ENCODE data around the gene C16orf82. TPM values are rescaled to one million over a fixed set of nuclear protein-coding genes. Genes with fewer than 3 reads are reported as not detected.

The C16orf82 gene
- not detected for polyA plus RNA-seq

DNA sequence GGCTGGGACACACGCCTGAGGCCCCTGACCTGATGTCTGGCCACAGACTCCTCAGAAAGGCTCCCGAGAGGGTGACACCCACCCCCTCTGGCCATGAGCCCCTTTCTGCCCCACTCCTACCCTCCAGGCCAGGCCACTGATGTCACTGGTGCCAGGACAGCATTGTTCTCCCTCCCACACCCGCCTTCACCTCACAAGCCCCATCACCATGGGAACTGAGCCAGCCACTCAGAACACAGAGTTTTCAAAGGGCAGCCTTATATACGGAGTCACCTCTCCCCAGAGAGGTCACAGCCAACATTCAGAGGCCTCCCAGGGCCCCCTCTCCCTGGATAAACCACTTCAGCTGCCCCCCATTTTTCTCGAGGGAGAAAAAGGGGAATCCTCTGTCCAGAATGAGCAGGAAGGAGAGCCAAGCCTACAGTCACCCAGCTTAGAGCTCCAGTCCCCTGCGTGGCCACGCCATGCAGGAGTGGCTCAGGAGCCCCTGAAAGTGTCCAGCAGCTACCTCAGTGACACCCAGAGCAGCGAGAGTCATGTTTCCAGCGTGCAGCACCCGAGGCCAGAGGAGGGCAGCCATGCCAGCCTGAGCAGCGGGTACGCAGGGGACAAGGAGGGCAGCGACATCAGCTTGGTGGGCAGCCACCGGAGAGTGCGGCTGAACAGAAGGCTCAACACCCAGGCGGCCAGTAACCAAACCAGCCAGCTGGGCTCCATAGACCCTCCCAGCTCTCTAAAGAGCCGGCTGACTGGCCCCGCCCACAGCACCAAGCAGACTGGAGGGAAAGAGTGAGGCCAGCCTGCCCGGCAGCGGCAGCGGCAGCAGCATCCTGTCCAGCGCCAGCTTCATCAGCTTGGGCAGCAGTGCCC lies at the start of gene C16orf82:
TSS of gene C16orf82 (plus strand) at position 260 of the 870 bp plus-strand sequence.
- Histone ChIP-seq H3K27ac (ENCODE audit: low read depth in 2 of 2, low read length in 1 of 2) (no peak within 1 kb of the TSS), H3K36me3 (ENCODE audit: control insufficient read depth in 2 of 2, insufficient read depth in 2 of 2, low read length in 1 of 2) (no peaks in the 10 kb centered on the region), H3K27me3 (ENCODE audit: control insufficient read depth in 1 of 2, insufficient read depth in 2 of 2, low read length in 2 of 2) (no peaks in the 10 kb centered on the region), H3K4me3 (ENCODE audit: low read depth in 1 of 2, low read length in 2 of 2) (no peak within 1 kb of the TSS), H3K4me1 (ENCODE audit: control insufficient read depth in 2 of 2, insufficient read depth in 2 of 2, low read length in 1 of 2) (no peaks in the 10 kb centered on the region), H3K9me3 (ENCODE audit: control insufficient read depth in 2 of 2, insufficient read depth in 1 of 2, low read depth in 1 of 2, low read length in 1 of 2) (peaks cover 0 to 2% of the 10 kb centered on the region in 2 donors)
- WGBS, 2 donors: 27 to 30% methylated on average over 22 of the region's 22 CpGs

DNA sequence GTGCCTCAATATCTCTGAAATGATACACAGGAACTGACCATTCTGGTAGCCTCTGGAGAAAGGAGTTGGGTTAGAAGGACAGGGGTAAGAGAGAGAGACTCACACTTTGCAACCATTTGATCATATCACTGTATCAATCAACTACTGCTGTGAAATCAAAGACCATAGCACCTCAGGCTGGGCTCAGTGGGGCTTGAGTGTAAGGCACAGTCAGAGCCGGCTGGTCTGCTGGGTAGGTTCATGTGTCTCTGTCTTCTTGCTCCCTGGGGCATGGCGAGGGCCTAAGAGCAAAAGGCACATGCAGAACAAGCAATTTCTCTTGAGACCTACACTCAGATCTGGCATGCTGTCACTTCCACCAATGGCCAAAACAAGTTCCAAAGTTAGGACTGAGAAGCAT lies 46.7 kb upstream of the C16orf82 start:
- 55 to 83% methylated on average over 2 of the region's 2 CpGs for WGBS, 2 donors

DNA sequence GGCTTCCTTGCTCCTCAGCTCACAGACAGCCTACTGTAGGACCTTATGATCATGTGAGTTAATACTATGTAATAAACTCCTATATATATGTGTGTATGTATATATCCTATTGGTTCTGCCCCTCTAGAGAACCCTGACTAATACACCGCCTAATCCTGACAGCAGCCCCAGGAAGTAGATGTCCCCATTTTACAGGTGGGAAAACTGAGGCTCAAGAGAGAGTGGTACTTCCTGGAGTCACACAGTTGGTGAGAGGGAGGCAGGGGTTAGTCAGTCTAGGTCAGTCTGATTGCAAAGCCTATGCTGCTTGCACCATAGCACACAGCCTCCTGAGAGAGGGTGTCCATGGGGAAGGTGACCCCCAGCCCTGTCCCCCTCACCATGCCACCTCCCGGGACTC lies 42.7 kb upstream of the C16orf82 start:
- H3K4me1 ChIP-seq (ENCODE audit: control insufficient read depth in 2 of 2, insufficient read depth in 2 of 2, low read length in 1 of 2): no peaks in the 10 kb centered on the region
- 75 to 82% methylated on average over 2 of the region's 2 CpGs for WGBS, 2 donors
- no peaks in the 10 kb centered on the region for H3K9me3 ChIP-seq (ENCODE audit: control insufficient read depth in 2 of 2, insufficient read depth in 1 of 2, low read depth in 1 of 2, low read length in 1 of 2)
- no peaks in the 10 kb centered on the region for H3K27me3 ChIP-seq (ENCODE audit: control insufficient read depth in 1 of 2, insufficient read depth in 2 of 2, low read length in 2 of 2)
- no peaks in the 10 kb centered on the region for H3K36me3 ChIP-seq (ENCODE audit: control insufficient read depth in 2 of 2, insufficient read depth in 2 of 2, low read length in 1 of 2)
- H3K27ac ChIP-seq (ENCODE audit: low read depth in 2 of 2, low read length in 1 of 2): no peak overlapping the region
- no peak overlapping the region for H3K4me3 ChIP-seq (ENCODE audit: low read depth in 1 of 2, low read length in 2 of 2)

More for the DNA sequence above, 46.7 kb upstream of the C16orf82 start:
- Histone ChIP-seq H3K27me3 (ENCODE audit: control insufficient read depth in 1 of 2, insufficient read depth in 2 of 2, low read length in 2 of 2) (no peaks in the 10 kb centered on the region), H3K27ac (ENCODE audit: low read depth in 2 of 2, low read length in 1 of 2) (no peak overlapping the region), H3K36me3 (ENCODE audit: control insufficient read depth in 2 of 2, insufficient read depth in 2 of 2, low read length in 1 of 2) (no peaks in the 10 kb centered on the region), H3K4me1 (ENCODE audit: control insufficient read depth in 2 of 2, insufficient read depth in 2 of 2, low read length in 1 of 2) (no peaks in the 10 kb centered on the region), H3K4me3 (ENCODE audit: low read depth in 1 of 2, low read length in 2 of 2) (no peak overlapping the region), H3K9me3 (ENCODE audit: control insufficient read depth in 2 of 2, insufficient read depth in 1 of 2, low read depth in 1 of 2, low read length in 1 of 2) (no peaks in the 10 kb centered on the region)

DNA sequence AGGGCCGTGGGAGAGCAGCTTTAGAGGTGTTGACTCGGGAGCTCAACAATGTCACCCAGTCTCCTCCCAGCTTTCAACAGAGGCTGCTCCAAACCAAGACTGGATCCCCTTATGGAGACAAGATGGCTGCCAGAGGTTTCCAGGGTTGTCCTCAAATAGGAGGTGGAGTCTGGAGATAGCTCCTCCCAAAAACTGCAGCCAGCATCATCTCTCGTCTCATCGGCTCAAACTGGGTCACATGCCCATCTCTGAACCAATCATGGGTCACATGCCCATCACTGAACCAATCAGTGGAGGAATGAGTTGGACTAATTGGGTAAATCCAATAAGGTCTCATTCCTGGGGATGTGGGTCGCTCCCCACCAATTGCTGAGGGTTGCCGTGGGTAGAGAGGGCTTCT lies 41.1 kb upstream of the C16orf82 start:
- no peak overlapping the region for H3K27ac ChIP-seq (ENCODE audit: low read depth in 2 of 2, low read length in 1 of 2)
- no peaks in the 10 kb centered on the region for H3K9me3 ChIP-seq (ENCODE audit: control insufficient read depth in 2 of 2, insufficient read depth in 1 of 2, low read depth in 1 of 2, low read length in 1 of 2)
- H3K36me3 ChIP-seq (ENCODE audit: control insufficient read depth in 2 of 2, insufficient read depth in 2 of 2, low read length in 1 of 2): no peaks in the 10 kb centered on the region
- H3K4me3 ChIP-seq (ENCODE audit: low read depth in 1 of 2, low read length in 2 of 2): no peak overlapping the region
- no peaks in the 10 kb centered on the region for H3K4me1 ChIP-seq (ENCODE audit: control insufficient read depth in 2 of 2, insufficient read depth in 2 of 2, low read length in 1 of 2)
- H3K27me3 ChIP-seq (ENCODE audit: control insufficient read depth in 1 of 2, insufficient read depth in 2 of 2, low read length in 2 of 2): no peaks in the 10 kb centered on the region
- 84 to 85% methylated on average over 6 of the region's 6 CpGs for WGBS, 2 donors

DNA sequence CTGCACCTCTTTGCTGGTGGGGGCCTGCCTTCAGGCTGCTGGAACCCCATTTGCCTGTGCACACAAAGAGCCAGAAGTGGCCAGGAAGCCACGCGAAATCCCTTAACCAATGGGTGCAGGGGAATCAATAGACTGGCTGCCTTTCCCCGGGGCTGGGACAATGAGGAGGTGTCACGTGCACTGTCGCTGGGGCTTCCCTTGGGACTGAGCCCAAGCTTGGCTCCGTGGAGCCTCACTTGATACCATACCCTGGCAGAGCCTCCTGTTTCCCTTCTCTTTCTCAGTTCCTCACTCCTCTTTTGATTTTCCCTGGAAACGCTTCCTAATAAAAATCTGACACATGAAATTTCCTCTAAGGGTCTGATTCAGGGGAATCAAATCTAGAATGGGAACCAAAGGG lies 38.8 kb upstream of the C16orf82 start:
- Histone ChIP-seq H3K27ac (ENCODE audit: low read depth in 2 of 2, low read length in 1 of 2) (no peak overlapping the region), H3K27me3 (ENCODE audit: control insufficient read depth in 1 of 2, insufficient read depth in 2 of 2, low read length in 2 of 2) (no peaks in the 10 kb centered on the region), H3K4me1 (ENCODE audit: control insufficient read depth in 2 of 2, insufficient read depth in 2 of 2, low read length in 1 of 2) (no peaks in the 10 kb centered on the region), H3K4me3 (ENCODE audit: low read depth in 1 of 2, low read length in 2 of 2) (no peak overlapping the region), H3K9me3 (ENCODE audit: control insufficient read depth in 2 of 2, insufficient read depth in 1 of 2, low read depth in 1 of 2, low read length in 1 of 2) (no peaks in the 10 kb centered on the region), H3K36me3 (ENCODE audit: control insufficient read depth in 2 of 2, insufficient read depth in 2 of 2, low read length in 1 of 2) (no peaks in the 10 kb centered on the region)
- 65 to 67% methylated on average over 7 of the region's 7 CpGs for whole genome bisulfite sequencing, 2 donors

DNA sequence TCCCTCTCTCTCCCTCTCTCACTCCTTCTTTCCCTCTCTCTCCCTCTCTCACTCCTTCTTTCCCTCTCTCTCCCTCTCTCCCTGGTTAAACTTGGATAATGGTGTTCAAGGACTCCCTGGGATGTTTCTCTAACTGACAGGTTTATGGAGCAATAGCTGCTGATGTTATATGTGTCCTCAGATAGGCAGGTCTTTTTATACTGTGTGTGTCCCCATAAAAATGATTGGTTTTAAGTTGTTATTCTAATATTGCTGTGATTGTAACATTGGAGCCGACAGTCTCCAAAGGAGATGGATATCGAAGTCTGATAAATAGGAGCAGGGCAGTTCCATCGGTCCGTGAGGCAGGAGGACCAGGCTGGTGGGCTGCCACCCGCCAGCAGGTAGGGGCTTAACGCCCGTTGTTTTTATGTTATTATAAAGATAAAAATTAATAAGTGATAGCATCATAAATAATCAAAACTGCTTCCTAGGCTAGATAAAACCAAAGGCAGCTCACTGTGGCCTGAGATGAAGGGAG lies 38.1 kb upstream of the C16orf82 start:
- 82 to 86% methylated on average over 7 of the region's 7 CpGs for WGBS, 2 donors
- no peaks in the 10 kb centered on the region for H3K27me3 ChIP-seq (ENCODE audit: control insufficient read depth in 1 of 2, insufficient read depth in 2 of 2, low read length in 2 of 2)
- H3K27ac ChIP-seq (ENCODE audit: low read depth in 2 of 2, low read length in 1 of 2): no peak overlapping the region
- no peaks in the 10 kb centered on the region for H3K36me3 ChIP-seq (ENCODE audit: control insufficient read depth in 2 of 2, insufficient read depth in 2 of 2, low read length in 1 of 2)
- H3K4me1 ChIP-seq (ENCODE audit: control insufficient read depth in 2 of 2, insufficient read depth in 2 of 2, low read length in 1 of 2): no peaks in the 10 kb centered on the region
- no peak overlapping the region for H3K4me3 ChIP-seq (ENCODE audit: low read depth in 1 of 2, low read length in 2 of 2)
- H3K9me3 ChIP-seq (ENCODE audit: control insufficient read depth in 2 of 2, insufficient read depth in 1 of 2, low read depth in 1 of 2, low read length in 1 of 2): no peaks in the 10 kb centered on the region

DNA sequence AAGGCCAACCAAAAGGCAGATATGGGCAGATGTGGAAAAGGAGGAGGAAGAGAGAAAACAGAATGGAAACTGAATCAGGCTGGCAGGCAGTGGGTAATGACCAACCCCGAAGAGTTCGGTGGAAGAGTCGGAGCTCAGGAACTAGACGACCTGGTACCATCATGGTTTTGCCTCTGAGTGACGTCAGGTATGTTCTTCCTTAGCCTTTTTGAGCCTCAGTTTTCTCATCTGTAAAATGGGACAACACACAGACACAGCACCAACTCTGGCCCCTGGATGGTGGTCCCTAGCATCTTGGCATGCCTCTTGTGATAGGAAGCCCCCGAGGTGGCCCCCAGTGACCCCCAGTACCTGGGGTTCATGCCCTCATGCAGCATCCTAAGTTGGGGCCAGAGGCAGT lies 37.2 kb upstream of the C16orf82 start:
- no peaks in the 10 kb centered on the region for H3K27me3 ChIP-seq (ENCODE audit: control insufficient read depth in 1 of 2, insufficient read depth in 2 of 2, low read length in 2 of 2)
- no peaks in the 10 kb centered on the region for H3K9me3 ChIP-seq (ENCODE audit: control insufficient read depth in 2 of 2, insufficient read depth in 1 of 2, low read depth in 1 of 2, low read length in 1 of 2)
- H3K27ac ChIP-seq (ENCODE audit: low read depth in 2 of 2, low read length in 1 of 2): no peak overlapping the region
- no peak overlapping the region for H3K4me3 ChIP-seq (ENCODE audit: low read depth in 1 of 2, low read length in 2 of 2)
- no peaks in the 10 kb centered on the region for H3K36me3 ChIP-seq (ENCODE audit: control insufficient read depth in 2 of 2, insufficient read depth in 2 of 2, low read length in 1 of 2)
- 84% methylated on average over 6 of the region's 6 CpGs for WGBS, 2 donors
- no peaks in the 10 kb centered on the region for H3K4me1 ChIP-seq (ENCODE audit: control insufficient read depth in 2 of 2, insufficient read depth in 2 of 2, low read length in 1 of 2)

DNA sequence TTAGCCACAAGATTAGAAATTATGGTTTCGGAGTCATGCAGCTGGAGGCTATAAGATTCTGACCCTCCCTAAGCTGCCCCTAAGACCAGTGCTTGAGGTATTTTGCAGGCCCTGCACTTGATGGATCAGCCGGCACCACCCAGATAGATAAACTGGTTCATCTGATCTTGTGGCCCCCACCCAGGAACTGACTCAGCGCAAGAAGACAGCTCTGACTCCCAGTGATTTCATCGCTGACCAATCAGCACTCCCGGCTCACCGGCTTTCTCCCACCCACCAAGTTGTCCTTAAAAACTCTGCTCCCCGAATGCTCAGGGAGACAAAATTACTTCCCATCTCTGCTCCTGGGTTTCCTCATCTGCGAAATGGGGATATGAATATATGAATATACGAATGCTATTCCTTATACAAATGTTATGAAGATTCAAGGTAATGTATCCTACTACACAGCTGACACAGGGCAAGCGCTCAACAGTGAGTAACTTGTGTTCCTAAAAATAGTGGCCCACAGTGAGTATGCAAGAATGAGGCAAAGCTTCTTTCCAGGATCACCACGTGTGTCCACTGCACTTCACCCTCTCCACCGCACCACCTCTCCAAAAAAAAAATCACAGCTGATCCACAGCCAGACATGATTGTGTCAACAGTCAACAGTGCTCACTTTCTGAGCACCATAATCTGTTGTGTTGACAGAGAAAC lies 33.3 kb upstream of the C16orf82 start:
- Histone ChIP-seq H3K4me3 (ENCODE audit: low read depth in 1 of 2, low read length in 2 of 2) (no peak overlapping the region), H3K27me3 (ENCODE audit: control insufficient read depth in 1 of 2, insufficient read depth in 2 of 2, low read length in 2 of 2) (no peaks in the 10 kb centered on the region), H3K36me3 (ENCODE audit: control insufficient read depth in 2 of 2, insufficient read depth in 2 of 2, low read length in 1 of 2) (no peaks in the 10 kb centered on the region), H3K4me1 (ENCODE audit: control insufficient read depth in 2 of 2, insufficient read depth in 2 of 2, low read length in 1 of 2) (no peaks in the 10 kb centered on the region), H3K9me3 (ENCODE audit: control insufficient read depth in 2 of 2, insufficient read depth in 1 of 2, low read depth in 1 of 2, low read length in 1 of 2) (peaks cover 0 to 3% of the 10 kb centered on the region in 2 donors), H3K27ac (ENCODE audit: low read depth in 2 of 2, low read length in 1 of 2) (no peak overlapping the region)
- 84 to 85% methylated on average over 12 of the region's 12 CpGs for WGBS, 2 donors

DNA sequence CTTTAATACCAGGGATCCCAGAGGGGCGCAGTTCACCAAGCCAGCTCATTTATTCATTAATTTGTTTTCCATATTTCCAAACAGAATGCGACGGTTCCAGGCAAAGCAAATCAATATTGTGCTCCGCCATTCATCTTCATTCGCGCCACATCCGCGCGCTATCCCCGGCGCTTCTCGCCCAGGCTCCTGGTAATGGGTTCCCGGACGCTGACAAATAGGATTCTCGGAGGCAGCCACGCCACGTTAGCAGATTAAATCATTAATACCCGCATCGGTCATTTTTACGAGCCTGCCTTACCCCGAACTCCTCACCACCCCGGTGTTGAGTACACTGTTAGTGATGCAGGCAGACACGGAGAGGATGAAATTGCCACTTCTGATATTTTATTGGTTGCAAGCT lies 26.0 kb upstream of the C16orf82 start:
- Histone ChIP-seq H3K27ac (ENCODE audit: low read depth in 2 of 2, low read length in 1 of 2) (no peak overlapping the region), H3K27me3 (ENCODE audit: control insufficient read depth in 1 of 2, insufficient read depth in 2 of 2, low read length in 2 of 2) (no peaks in the 10 kb centered on the region), H3K4me3 (ENCODE audit: low read depth in 1 of 2, low read length in 2 of 2) (no peak overlapping the region), H3K9me3 (ENCODE audit: control insufficient read depth in 2 of 2, insufficient read depth in 1 of 2, low read depth in 1 of 2, low read length in 1 of 2) (peaks cover 3 to 5% of the 10 kb centered on the region in 2 donors), H3K36me3 (ENCODE audit: control insufficient read depth in 2 of 2, insufficient read depth in 2 of 2, low read length in 1 of 2) (no peaks in the 10 kb centered on the region), H3K4me1 (ENCODE audit: control insufficient read depth in 2 of 2, insufficient read depth in 2 of 2, low read length in 1 of 2) (no peaks in the 10 kb centered on the region)
- 89% methylated on average over 23 of the region's 23 CpGs for WGBS, 2 donors

Measured in esophagus (tissue), 2 donors.